Astrocyte (in vitro differentiated cells and primary cell): ENCODE results near the gene NDUFA13. TPM values are rescaled to one million over a fixed set of nuclear protein-coding genes. Genes with fewer than 3 reads are reported as not detected.

Source experiments
- DNase-seq: peaks from one replicate; pipeline ENCODE4 v3.0.0-alpha.2; 2010; ENCODE audit warnings: low read depth
- FAIRE-seq: peaks from 2 replicates; lab custom pipeline; 2011; peaks lifted over from hg19 to GRCh38; lab: Jason Lieb, UNC
- H2AFZ ChIP-seq: 2 replicates; pipeline ENCODE4 v1.6.0; 2012; ENCODE audit warnings: low read depth, low read length, inconsistent platforms
- H3K27ac ChIP-seq: 2 replicates; pipeline ENCODE4 v1.5.1; 2011; ENCODE audit warnings: low read depth, low read length, inconsistent platforms
- H3K27me3 ChIP-seq: 2 replicates; pipeline ENCODE4 v1.6.0; 2011; ENCODE audit warnings: low read length, inconsistent platforms; ENCODE audit not compliant: insufficient read depth
- H3K36me3 ChIP-seq: 2 replicates; pipeline ENCODE4 v1.5.1; 2011; ENCODE audit warnings: low read length, inconsistent platforms; ENCODE audit not compliant: insufficient read depth
- H3K4me1 ChIP-seq: 2 replicates; pipeline ENCODE4 v1.5.1; 2011; ENCODE audit warnings: low read length, inconsistent platforms; ENCODE audit not compliant: insufficient read depth
- H3K4me2 ChIP-seq: 2 replicates; pipeline ENCODE4 v1.6.0; 2012; ENCODE audit warnings: low read length, inconsistent platforms
- H3K4me3 ChIP-seq: 2 replicates; pipeline ENCODE4 v1.5.1; 2011; ENCODE audit warnings: low read depth, mild to moderate bottlenecking, low read length, inconsistent platforms; ENCODE audit not compliant: insufficient read depth
- H3K79me2 ChIP-seq: 2 replicates; pipeline ENCODE4 v1.6.0; 2012; ENCODE audit warnings: mild to moderate bottlenecking, low read length, inconsistent platforms; ENCODE audit not compliant: insufficient read depth
- H3K9ac ChIP-seq: 2 replicates; pipeline ENCODE4 v1.6.0; 2012; ENCODE audit warnings: mild to moderate bottlenecking, low read length, inconsistent platforms
- H3K9me3 ChIP-seq: 2 replicates; pipeline ENCODE4 v1.5.1; 2012; ENCODE audit warnings: low read depth, mild to moderate bottlenecking, low read length, inconsistent platforms; ENCODE audit not compliant: insufficient read depth
- H4K20me1 ChIP-seq: 2 replicates; pipeline ENCODE4 v1.6.0; 2012; ENCODE audit warnings: low read length, inconsistent platforms; ENCODE audit not compliant: insufficient read depth
- H3K27ac Mint-ChIP-seq: one replicate; pipeline ENCODE4 v1.8.0; 2021; ENCODE audit warnings: mild to moderate bottlenecking, mixed read lengths; ENCODE audit not compliant: unreplicated experiment
- H3K27me3 Mint-ChIP-seq: one replicate; pipeline ENCODE4 v1.8.0; 2021; ENCODE audit warnings: low read depth, mixed read lengths; ENCODE audit not compliant: unreplicated experiment
- H3K36me3 Mint-ChIP-seq: one replicate; pipeline ENCODE4 v1.8.0; 2021; ENCODE audit warnings: low read depth, mixed read lengths; ENCODE audit not compliant: unreplicated experiment
- H3K4me1 Mint-ChIP-seq: one replicate; pipeline ENCODE4 v1.8.0; 2021; ENCODE audit warnings: low read depth, mixed read lengths; ENCODE audit not compliant: unreplicated experiment
- H3K4me3 Mint-ChIP-seq: one replicate; pipeline ENCODE4 v1.8.0; 2021; ENCODE audit warnings: mild to moderate bottlenecking, moderate library complexity, mixed read lengths; ENCODE audit not compliant: unreplicated experiment
- H3K9me3 Mint-ChIP-seq: one replicate; pipeline ENCODE4 v1.8.0; 2021; ENCODE audit warnings: mild to moderate bottlenecking, mixed read lengths; ENCODE audit not compliant: unreplicated experiment
- CTCF ChIP-seq: IDR thresholded peaks from 2 replicates; pipeline ENCODE4 v1.5.1; 2011; ENCODE audit warnings: low read depth, mild to moderate bottlenecking, inconsistent platforms, low read length, moderate library complexity; ENCODE audit not compliant: insufficient read depth
- EZH2 ChIP-seq: IDR thresholded peaks from 2 replicates; pipeline ENCODE4 v1.6.1; 2012; ENCODE audit warnings: mild to moderate bottlenecking, low read length, inconsistent platforms; ENCODE audit not compliant: insufficient read depth
- total RNA-seq: library from RNA; stranded (reverse); gene quantifications from 2 replicates; pipeline ENCODE4 v1.2.1, GENCODE V29; 2021

NDUFA13 gene
- total RNA-seq, 1 donor from 2014 or later: 311 TPM

- DNase-seq: no peak
- H3K36me3 ChIP-seq: no peaks in the 10 kb centered on the region
- H4K20me1 ChIP-seq: no peaks in the 10 kb centered on the region
- H3K79me2 ChIP-seq: no peaks in the 10 kb centered on the region
- H3K36me3 Mint-ChIP-seq: peaks cover 6% of the 10 kb centered on the region
- H3K4me3 Mint-ChIP-seq: no peak overlapping the region
- no peak overlapping the region for H2AFZ ChIP-seq
- FAIRE-seq: no peak
- no peak for TF ChIP-seq EZH2
- no peak for TF ChIP-seq CTCF
- H3K4me1 ChIP-seq: no peaks in the 10 kb centered on the region
- peaks cover 14% of the 10 kb centered on the region for H3K27me3 Mint-ChIP-seq
- no peak overlapping the region for H3K27ac Mint-ChIP-seq
- H3K9ac ChIP-seq: no peak overlapping the region
- peaks cover 1% of the 10 kb centered on the region for H3K4me1 Mint-ChIP-seq
- H3K9me3 Mint-ChIP-seq: peaks cover 3% of the 10 kb centered on the region
- H3K9me3 ChIP-seq: no peaks in the 10 kb centered on the region
- no peaks in the 10 kb centered on the region for H3K27me3 ChIP-seq
- no peak overlapping the region for H3K4me3 ChIP-seq
- H3K4me2 ChIP-seq: no peak overlapping the region
- H3K27ac ChIP-seq: no peak overlapping the region
These were observed 42.0 kb downstream of the NDUFA13 start for GRCh38 chr19:19558055-19558454.

- peaks cover 1% of the 10 kb centered on the region for H3K4me1 Mint-ChIP-seq
- no peaks in the 10 kb centered on the region for H3K9me3 ChIP-seq
- no peaks in the 10 kb centered on the region for H3K4me1 ChIP-seq
- H3K9me3 Mint-ChIP-seq: peaks cover 3% of the 10 kb centered on the region
- H4K20me1 ChIP-seq: no peaks in the 10 kb centered on the region
- H3K27ac ChIP-seq: no peak overlapping the region
- H3K4me2 ChIP-seq: no peak overlapping the region
- H3K79me2 ChIP-seq: no peaks in the 10 kb centered on the region
- H3K9ac ChIP-seq: no peak overlapping the region
- H3K27me3 Mint-ChIP-seq: peaks cover 14% of the 10 kb centered on the region
- H3K4me3 ChIP-seq: no peak overlapping the region
- FAIRE-seq (no peak), DNase-seq (no peak)
- no peaks in the 10 kb centered on the region for H3K36me3 ChIP-seq
- H3K27me3 ChIP-seq: no peaks in the 10 kb centered on the region
- no peak overlapping the region for H2AFZ ChIP-seq
- H3K27ac Mint-ChIP-seq: no peak overlapping the region
- TF ChIP-seq CTCF (no peak), EZH2 (no peak)
- no peak overlapping the region for H3K4me3 Mint-ChIP-seq
- H3K36me3 Mint-ChIP-seq: peaks cover 6% of the 10 kb centered on the region
These were observed 42.6 kb downstream of the NDUFA13 start for GRCh38 chr19:19558636-19559035.

GRCh38 chr19:19559931-19560330 is 43.9 kb downstream of the NDUFA13 start:
- Histone ChIP-seq H3K9ac (no peak overlapping the region), H3K4me1 (no peaks in the 10 kb centered on the region), H3K9me3 (no peaks in the 10 kb centered on the region), H4K20me1 (no peaks in the 10 kb centered on the region), H3K4me2 (no peak overlapping the region), H3K36me3 (no peaks in the 10 kb centered on the region), H3K79me2 (no peaks in the 10 kb centered on the region), H2AFZ (no peak overlapping the region), H3K4me3 (no peak overlapping the region), H3K27ac (no peak overlapping the region), H3K27me3 (no peaks in the 10 kb centered on the region)
- no peak overlapping the region for H3K4me3 Mint-ChIP-seq
- H3K36me3 Mint-ChIP-seq: peaks cover 6% of the 10 kb centered on the region
- no peak for TF ChIP-seq CTCF
- TF ChIP-seq EZH2: no peak
- peaks cover 3% of the 10 kb centered on the region for H3K9me3 Mint-ChIP-seq
- FAIRE-seq (no peak), DNase-seq (no peak)
- peaks cover 1% of the 10 kb centered on the region for H3K4me1 Mint-ChIP-seq
- H3K27ac Mint-ChIP-seq: no peak overlapping the region
- peaks cover 14% of the 10 kb centered on the region for H3K27me3 Mint-ChIP-seq
